NCI-H1105 treated with DMSO at 0.1 percent for 48 hours (cell line): Measurements from ENCODE around the gene S100A16.

Experiments
- DNase-seq: peaks from one replicate; lab custom pipeline; 2025; lab: John Stamatoyannopoulos, UW

S100A16 gene

DNA sequence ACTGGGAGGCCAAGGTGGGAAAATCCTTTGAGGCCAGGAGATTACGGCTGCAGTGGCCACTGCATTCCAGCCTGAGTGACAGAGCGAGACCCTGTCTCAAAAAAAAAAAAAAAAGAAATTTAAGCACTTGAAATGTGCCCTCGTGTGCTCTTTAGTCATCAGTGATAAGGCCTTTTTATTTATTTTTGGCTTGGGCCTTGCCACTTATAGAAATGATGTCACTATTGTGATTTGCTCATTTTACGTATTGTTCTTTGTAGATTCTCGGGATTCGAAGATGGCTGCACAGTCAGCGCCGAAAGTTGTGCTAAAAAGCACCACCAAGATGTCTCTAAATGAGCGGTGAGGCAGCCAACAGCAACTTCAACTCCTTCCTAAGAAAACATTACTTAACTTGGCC lies 23.4 kb upstream of the S100A16 start:
- DNase-seq: no peak

DNA sequence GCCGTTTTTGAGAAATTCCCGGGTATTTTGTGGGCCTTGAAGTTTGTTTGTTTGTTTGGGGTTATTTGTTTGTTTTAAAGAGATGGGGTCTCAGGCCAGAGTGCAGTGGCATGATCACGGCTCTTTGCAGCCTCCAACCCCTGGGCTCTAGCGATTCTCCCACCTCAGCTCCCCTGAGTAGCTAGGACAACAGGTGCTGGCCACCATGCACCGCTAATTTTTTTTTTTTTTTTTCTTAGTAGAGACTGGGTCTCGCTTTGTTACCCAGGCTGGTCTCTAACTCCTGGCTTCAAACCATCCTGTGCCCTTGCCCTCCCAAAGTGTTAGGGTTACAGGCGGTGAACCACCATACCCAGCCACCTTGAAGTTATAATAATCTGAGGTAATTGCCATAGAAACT lies 22.9 kb upstream of the S100A16 start:
- DNase-seq: no peak

DNA sequence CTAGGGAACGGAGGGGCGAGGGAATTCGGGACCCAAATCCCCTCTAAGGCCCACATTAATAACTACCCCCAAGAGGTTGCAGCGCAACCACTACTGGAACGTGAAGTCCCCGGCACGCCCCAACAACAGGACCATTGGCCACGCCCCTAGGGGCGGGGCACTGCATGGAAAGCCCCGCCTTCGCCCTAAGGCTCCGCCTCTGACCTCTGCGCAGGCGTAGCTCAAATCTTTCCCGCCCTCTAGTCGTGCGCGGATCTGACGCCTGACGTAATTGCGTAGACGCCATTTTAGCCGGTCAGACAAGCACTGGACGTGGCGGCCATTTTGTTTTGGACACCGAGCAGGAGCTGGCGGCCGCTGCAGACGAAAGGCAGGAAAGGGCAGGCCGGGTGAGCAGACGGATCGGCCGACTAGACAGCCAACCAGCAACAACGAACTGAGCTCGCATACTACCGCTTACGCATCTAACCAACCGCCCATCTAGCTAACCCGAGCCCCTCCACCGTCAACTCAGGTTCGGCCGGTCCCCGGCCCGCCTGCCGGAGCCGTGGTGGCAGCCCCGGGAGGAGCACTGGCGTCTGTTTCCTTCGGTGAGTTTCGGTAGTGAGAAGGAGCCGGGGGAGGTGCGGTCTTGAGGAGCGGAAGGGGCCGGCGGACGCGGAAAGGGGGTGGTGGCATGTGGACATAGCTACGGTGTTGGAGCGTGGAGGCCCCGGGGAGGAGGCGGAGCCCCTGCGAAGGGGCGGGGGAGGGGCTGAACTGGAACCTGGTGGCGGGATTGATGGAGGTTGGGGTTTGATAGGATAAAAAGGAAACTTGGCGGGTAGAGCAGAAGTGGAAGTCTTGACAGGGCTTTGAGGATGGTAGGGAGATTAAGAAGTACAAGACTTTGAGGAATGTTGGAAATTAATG lies 21.1 kb upstream of the S100A16 start, which contains the start of gene CHTOP:
TSS of gene CHTOP (plus strand) at position 313 of the 912 bp plus-strand sequence. CDS start 2,523 bp downstream, outside the sequence.
- DNase-seq: peak; percentile 97

DNA sequence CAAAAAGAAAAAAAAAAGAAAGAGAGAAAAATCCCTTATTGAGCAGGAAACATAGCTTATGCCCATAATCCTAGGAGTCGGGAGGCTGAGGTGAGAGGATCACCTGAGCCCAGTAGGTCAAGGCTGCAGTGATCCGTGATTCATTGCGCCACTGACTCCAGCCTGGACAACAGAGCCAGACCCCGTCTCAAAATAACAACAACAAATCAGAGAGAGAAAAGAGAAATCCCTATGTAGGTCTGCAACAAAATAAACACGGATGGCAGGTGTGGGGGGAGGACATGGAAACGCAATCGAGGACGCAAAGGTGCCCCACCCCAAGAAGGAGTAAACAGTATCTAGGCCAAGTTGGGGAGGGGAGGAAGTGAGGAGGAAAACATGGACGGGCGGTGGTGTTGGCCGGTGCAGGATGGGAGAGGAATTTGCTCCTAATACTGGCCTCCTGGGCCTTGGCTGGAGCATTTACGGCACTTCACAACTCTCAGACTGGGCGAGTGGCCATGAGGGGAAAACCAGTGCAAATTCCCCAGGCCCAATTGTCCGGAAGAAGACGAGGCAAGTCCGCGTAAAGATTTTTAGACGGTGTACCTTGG lies 20.3 kb upstream of the S100A16 start:
- DNase-seq: no peak

DNA sequence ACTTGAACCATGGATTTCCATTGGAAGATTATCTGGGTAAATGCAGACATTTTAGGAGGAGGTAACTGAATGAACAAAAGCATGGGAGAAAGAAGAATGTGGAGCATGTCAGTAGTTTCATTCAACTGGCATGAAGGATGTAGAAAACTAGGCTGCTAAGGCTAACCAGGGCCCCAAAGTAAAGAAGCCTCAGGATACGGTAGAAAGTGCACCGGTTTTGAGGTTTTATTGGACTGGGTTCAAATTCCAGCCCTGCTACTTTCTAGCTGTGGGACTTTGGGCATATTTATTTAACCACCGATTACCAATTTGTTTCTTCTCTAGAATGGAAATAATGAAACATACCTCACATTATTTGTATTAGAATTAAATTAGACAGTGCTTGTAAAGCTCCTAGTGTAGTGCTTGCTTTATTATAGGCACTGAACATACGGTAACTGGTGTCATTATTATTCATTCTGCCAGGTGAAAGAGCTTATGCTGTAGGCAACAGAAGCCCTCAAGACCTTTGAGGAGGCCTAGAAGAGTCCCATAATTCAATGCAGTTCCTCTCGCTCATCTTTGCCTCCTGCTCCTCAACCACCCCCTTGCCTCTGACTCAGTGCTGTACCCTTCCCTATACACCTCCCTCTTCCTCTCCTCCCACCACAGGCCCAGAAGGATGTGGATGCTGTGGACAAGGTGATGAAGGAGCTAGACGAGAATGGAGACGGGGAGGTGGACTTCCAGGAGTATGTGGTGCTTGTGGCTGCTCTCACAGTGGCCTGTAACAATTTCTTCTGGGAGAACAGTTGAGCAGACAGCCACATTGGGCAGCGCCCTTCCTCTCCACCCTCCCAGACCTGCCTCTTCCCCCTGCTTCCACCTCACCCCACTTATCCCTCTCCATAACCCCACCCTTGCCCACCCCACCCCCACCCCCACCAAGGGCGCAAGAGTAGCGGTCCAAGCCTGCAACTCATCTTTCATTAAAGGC lies 18.4 kb upstream of the S100A16 start:
- DNase-seq: no peak

DNA sequence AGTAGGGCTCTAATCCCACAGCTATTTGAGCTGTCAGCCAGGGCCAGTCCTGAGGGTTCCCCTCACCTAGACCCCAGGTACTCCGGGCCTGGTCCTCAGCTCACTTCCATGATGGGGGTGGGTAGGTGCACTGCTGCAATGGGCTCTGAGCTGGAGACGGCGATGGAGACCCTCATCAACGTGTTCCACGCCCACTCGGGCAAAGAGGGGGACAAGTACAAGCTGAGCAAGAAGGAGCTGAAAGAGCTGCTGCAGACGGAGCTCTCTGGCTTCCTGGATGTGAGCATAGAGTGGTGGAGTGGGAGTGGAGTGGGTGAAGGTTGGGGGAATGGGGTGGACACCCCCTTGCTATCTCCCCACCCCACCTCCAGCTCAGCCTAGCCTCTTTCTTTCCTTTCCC lies 17.4 kb upstream of the S100A16 start:
- no peak for DNase-seq

DNA sequence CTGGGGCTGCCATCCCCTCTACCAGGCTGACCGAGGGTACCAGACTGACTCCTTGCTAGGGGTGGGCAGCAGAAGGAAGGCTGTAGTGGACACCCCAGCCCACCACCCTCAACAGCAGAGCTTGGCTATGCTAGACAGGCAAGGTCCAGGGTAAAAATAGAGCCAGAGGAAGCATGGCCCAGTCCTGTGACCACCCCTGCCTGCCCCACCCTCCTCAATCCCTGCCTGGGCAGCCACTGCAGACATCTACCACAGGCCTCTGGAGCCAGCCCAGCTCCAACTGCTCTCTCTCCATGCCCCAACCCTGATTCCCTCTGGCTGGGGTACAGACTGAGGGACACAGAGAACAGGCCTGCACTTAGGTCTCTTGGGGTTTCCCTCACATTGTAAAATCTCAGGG lies 17.0 kb upstream of the S100A16 start:
- no peak for DNase-seq

DNA sequence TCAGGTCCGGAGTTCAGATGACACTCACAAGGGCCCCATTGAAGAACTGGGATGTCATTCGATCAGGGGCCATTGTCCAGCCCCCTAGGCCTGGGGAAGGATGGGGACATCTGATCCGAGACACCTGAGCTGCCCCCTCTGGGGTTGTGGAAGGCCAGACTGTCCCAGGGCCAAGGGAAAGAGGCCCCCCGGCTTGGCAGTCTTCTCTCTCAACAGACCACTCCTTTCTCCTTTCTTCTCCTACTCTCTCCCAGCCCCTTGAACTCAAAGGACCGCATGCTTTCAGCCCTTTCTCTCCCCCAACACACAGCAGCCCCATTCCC lies 16.4 kb upstream of the S100A16 start:
- DNase-seq: no peak

DNA sequence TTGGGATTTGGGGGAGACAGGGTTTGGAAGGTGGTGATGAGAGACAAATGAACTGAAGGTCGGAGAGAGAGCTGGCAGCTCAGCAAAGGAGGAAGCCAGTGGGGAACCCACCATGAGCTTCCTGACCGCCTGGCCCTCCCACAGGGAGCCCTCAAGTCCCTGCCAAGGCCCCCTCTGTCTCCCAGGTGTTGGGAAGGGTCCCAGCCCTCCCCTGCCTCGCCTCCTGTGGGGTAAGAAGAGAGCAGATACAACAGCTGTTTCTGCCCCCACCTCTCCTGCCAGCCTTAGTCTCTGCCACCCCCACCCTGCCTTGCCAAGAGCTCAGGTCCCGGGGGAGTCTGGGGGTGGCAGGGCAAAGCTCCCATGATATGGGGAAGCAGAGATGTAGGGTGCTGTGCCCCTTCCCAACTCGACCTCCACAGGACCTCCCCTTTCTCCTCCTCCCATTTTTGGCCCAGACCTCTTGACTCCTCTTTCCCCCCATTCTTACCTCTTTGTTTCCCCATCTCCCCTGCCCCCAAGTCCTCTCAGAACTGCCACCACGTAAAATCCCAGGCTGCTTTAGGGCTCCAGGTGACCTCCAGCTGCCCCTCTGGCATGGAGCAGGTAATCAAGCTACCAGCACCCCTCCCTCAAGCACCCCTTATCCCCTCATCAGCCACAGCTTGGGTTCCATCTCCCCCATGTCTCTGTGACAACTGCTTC lies 15.9 kb upstream of the S100A16 start:
- DNase-seq: no peak

DNA sequence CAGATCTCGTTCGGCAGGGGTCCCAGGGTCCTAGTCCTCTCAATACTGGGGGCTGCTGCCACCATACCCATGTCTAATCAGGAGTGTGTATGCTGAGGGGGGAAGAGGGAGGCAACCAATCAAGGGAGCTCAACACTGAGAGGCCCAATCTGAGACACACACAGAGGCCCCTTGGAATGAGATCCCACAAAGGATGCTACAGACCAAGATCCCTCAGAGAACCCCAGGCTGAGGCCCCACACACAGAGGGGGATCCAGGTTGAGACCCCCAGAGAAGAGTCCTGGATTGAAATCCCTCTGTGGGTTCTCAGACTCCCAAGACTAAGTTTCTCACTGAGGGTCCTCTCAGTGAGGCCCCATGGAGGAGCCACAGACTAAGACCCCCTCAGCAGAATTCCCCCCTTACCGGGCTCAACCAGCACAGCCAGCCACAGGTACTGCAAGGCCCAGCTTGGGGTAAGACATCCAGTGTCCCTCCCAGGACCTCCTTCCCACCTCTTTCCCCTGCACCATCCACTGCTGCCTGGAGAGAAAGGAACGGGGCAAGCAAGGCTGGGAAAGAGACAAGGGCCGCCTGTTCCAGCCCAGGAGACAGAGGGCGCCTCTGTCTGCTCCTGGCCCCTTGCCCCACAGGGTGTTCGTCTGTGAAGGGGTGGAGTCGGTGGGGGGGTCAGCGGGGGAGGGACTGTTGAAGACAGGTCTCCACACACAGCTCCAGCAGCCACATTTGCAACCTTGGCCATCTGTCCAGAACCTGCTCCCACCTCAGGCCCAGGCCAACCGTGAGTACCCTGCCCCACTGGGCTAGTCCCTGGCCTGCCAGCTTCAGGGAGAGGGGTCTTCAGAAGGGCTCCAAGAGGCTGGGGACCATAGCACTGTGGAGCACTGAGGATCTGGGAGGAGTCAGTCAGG lies 15.0 kb upstream of the S100A16 start, which contains the start of gene S100A1:
TSS of gene S100A1 (plus strand) at position 720 of the 912 bp plus-strand sequence. CDS start 2,088 bp downstream, outside the sequence.
- no peak for DNase-seq

DNA sequence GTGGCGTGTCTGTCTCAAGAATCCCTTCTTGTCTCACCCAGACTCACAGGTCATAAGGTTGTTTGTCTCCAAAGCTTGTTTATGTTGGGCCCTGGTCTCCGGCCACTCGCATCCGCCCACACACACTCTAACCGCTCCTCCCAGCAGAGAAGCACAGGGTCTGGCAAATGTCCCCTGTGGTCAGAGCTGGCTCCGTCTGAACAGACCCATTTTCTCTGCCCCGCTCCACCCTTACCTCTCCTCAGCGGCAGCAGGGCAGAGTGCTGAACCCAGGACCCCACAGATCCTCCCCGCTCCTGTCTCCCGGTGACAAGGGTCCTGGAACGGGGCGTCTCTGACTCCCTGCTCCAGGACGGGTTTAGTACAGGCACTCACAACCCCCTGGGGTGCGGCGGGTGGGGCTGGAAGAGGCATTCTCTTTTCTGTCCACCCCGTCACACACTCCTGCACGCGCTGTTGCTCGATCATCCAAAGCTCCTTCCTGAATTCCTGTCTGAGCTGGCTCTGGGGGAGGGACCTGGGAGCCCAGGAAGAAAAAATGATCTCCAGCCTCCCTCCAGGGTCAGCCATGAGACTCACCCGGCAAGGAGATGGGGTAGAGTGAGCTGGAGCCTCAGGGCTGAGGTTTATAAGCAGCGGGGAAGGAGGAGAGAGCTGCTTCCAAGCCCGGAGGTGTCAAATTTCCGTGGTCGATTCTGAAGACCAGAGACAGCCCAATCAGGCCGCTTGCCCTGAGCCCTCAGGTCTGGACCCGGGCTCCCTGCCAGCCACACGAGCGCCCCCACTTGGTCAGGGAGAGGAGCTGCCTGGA lies 14.2 kb upstream of the S100A16 start, which contains the start of gene S100A13:
TSS of gene S100A13 (minus strand) at position 602 of the 811 bp plus-strand sequence. CDS start 1,033 bp downstream, outside the sequence.
- DNase-seq: peak; percentile 75

DNA sequence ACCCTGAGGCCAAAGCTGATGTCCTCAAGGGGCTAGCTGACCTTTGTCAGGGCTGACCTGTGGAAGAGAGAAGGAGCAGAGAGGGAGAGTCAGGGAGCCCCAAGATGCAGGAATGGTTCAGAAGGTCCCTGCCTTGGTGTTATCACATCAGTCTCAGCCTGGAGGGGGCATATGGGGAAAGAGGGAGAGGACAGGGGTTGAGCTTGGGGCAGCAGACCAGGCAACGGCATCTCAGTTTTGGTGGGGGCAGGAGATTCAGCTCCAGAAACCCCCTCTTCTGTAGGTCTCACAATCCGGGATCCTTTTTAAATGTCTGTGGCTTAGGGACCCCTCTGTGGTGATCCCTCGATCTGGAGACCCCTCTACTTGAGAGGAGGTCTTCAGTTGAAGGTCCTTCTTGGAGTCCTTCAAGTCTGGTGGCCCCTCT lies 13.6 kb upstream of the S100A16 start:
- no peak for DNase-seq

DNA sequence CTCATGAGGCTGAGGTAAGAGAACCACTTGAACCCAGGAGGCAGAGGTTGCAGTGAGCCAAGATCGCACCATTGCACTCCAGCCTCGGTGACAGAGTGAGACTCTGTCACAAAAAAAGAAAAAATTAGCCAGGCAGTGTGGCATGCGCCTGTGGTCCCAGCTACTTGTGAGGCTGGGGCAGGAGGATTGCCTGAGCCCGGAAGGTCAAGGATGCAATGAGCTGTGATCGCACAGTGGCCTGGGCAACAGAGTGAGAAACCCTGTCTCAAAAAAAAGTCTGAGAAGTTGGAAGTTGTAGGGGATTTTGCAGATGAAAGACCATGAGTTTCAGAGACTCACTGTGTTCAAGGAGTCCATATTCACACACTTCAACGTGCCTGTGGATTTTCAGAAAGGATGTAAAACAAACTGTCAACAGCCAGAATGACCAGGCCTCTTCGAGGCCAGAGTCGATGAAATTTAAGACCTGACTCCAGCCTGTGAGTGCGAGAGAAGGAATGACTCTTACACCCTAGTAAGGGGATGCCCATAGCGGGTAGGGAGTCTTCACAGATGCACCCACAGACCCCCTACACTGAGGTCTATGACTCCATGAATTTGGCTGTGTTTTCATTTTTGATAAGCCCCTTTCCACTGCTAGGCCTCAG lies 12.2 kb upstream of the S100A16 start:
- DNase-seq: no peak

DNA sequence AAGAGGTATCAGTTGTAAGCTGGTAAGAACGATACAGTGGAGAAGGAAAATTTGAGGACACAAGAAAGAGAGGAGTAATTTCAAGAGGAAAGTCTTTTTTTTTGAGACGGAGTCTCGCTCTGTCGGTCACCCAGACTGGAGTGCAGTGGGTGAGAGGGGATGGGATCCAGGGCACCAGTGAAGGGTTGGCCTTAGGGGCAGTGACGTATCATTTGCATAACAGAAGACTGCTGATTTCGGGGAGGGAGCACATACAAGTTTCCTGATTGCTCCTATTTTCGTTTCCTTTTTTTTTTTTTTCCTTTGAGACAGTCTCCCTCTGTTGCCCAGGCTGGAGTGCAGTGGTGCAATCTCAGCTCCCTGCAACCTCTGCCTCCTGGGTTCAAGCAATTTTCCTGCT lies 10.2 kb upstream of the S100A16 start:
- DNase-seq: no peak

DNA sequence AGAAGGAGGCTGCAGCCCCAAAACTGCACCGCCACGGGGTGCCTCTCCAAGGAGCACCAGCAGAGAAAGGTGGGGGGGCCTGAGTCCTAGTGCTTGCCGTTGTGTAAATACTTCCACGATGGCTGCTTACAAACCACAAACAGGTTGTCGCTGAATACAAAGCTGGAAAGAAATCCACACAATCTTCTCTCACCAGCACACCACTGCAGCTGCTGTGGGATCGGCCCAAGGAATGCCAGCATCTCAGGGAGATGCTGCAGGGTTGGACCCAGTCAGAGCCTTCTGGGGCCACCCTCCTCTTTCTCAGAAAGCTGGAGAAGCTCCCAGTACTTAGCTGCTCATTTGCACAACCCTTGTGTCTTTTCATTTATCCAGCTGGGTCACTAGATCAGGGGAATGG lies 6.2 kb upstream of the S100A16 start:
- DNase-seq: no peak

DNA sequence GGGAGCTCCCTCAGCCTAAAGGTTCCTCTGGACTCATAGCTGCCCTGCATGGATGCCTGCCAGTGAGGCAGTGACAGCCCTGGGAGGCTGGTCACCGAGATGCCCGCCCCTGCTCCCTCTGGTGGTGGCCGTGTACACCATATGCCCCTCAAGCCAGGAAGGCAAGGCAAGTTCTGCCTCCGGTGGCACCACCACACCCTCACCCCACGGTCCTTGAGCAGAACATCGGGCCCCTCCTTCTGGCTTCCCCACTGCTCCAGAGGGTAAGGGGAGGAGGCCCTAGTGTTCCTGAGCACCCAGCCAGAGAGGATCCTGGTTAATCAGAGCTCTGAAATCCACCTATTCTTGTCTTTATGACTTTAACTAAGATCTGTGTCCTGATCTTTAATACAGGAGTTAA lies 4.7 kb upstream of the S100A16 start:
- DNase-seq: peak; percentile 32

DNA sequence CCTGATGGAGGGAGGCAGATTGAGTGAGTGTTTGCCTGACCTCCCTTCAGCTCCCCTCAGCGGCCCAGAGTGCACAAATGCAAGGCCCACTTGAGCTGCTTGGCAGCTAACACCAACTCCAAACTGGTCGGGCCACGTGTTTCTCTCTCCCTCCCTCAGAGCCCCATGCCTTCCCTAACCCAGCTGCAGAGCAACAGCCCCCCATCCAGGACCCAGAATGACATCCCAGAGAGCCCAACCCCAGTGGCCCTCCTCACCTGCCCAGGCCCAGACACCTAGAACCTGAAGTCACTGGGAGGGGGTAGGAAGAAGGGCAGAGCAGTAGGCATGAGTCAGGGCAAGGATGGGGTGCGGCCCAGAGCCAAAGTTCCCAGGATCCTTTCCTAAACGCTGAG lies 4.0 kb upstream of the S100A16 start:
- no peak for DNase-seq

DNA sequence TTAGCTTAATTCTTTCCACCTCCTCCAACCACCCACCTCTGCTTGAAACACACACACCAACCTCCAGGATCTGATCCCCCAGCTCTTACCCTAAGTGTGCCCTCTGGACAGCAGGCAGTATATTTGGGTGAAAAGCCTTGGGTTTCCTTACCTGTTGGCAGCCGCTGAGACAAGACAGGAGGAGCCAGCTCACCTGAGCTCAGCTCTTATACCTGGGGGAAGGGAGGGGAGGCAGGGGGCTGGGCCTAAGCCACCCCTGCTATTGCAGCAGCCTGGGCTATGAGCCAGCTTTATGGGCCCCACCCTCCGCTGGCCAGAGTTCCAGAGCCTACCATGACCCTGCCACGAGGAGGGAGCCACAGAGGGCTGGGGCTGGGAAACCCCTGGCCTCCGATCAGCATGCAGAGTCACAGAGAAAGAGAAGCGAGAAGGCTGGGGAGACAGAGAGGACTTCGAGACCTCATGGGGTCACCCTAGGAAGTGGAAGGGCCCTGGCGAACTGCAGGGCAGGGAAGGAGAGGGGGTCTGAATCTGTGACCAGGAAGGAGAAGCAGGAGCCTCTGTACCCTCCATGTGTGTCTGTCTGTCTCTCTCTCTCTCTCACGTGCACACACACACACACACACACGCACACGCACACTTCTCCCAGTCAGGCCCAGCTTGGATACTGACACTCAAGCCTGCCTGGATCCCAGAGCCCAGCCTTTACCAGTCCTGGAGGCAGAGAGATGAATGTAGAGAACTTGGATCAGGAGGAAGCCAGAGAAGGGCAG lies 3.4 kb upstream of the S100A16 start, which contains the start of gene S100A14:
TSS of gene S100A14 (minus strand) at position 182 of the 773 bp plus-strand sequence. CDS start 467 bp downstream, outside the sequence.
- no peak for DNase-seq
